WTC11 (cell line): ENCODE measurements around the gene CDIPT. TPM values are rescaled to one million over a fixed set of nuclear protein-coding genes. Genes with fewer than 3 reads are reported as not detected.

Experiments used
- ATAC-seq: fragments of 200-7000 bp; cut with Tn5 transposase; 2 replicates; pipeline ENCODE4 v1.10.0; 2021; ENCODE audit warnings: mild to moderate bottlenecking, moderate library complexity
- CTCF ChIA-PET: fragments of 300-600 bp; sonication (Branson Sonifier 250); formaldehyde crosslinking; loops from one replicate; lab custom pipeline; 2021; ENCODE audit warnings: antibody characterized with exemption; lab: Charles Lee
- POLR2A ChIA-PET: fragments of 350-600 bp; sonication (Branson Sonifier 250); formaldehyde crosslinking; loops from one replicate; lab custom pipeline; 2021; ENCODE audit warnings: antibody characterized with exemption; lab: Charles Lee
- DNase-seq: peaks from one replicate; pipeline ENCODE4 v3.0.0; 2021; ENCODE audit warnings: low spot score
- H3K27ac Mint-ChIP-seq: 2 replicates; pipeline ENCODE4 v1.8.0; 2021; ENCODE audit warnings: mixed read lengths
- H3K27me3 Mint-ChIP-seq: 2 replicates; pipeline ENCODE4 v1.8.0; 2021; ENCODE audit warnings: low read depth, mild to moderate bottlenecking, moderate library complexity, mixed read lengths
- H3K36me3 Mint-ChIP-seq: 2 replicates; pipeline ENCODE4 v1.8.0; 2021; ENCODE audit warnings: mixed read lengths
- H3K4me1 Mint-ChIP-seq: 2 replicates; pipeline ENCODE4 v1.8.0; 2022; ENCODE audit warnings: mixed read lengths
- H3K4me3 Mint-ChIP-seq: 2 replicates; pipeline ENCODE4 v1.8.0; 2021; ENCODE audit warnings: mild to moderate bottlenecking, moderate library complexity, mixed read lengths
- H3K9me3 Mint-ChIP-seq: 2 replicates; pipeline ENCODE4 v1.8.0; 2021; ENCODE audit warnings: mixed read lengths
- CREB1 ChIP-seq: sonication (generic); formaldehyde crosslinking; IDR thresholded peaks from 2 replicates; pipeline ENCODE4 v1.8.0; 2023; ENCODE audit warnings: mild to moderate bottlenecking, missing genetic modification reagents
- CTCF ChIP-seq: fragments of 200-600 bp; IDR thresholded peaks from 2 replicates; pipeline ENCODE4 v1.8.0; 2022; ENCODE audit warnings: antibody characterized with exemption
- ELF4 ChIP-seq: sonication (generic); formaldehyde crosslinking; IDR thresholded peaks from 2 replicates; pipeline ENCODE4 v1.8.1; 2022; ENCODE audit warnings: low read depth, mild to moderate bottlenecking, moderate library complexity, missing genetic modification reagents
- ERG ChIP-seq: fragments of 250-450 bp; sonication (Bioruptor Pico); IDR thresholded peaks from 2 replicates; pipeline ENCODE4 v1.8.0; 2021; ENCODE audit warnings: mild to moderate bottlenecking
- GABPB1 ChIP-seq: sonication (generic); formaldehyde crosslinking; IDR thresholded peaks from 2 replicates; pipeline ENCODE4 v1.8.1; 2023; ENCODE audit warnings: mild to moderate bottlenecking, missing genetic modification reagents
- JUN ChIP-seq: sonication (generic); formaldehyde crosslinking; IDR thresholded peaks from 2 replicates; pipeline ENCODE4 v1.8.0; 2023; ENCODE audit warnings: mild to moderate bottlenecking, missing genetic modification reagents
- MAX ChIP-seq: sonication (generic); formaldehyde crosslinking; IDR thresholded peaks from 2 replicates; pipeline ENCODE4 v1.8.0; 2022; ENCODE audit warnings: mild to moderate bottlenecking, missing genetic modification reagents
- MXD4 ChIP-seq: fragments of 250-450 bp; sonication (Bioruptor Pico); IDR thresholded peaks from 2 replicates; pipeline ENCODE4 v1.8.0; 2021; ENCODE audit warnings: mild to moderate bottlenecking, moderate library complexity, borderline replicate concordance
- NR3C1 ChIP-seq: sonication (generic); formaldehyde crosslinking; conservative IDR thresholded peaks from 2 replicates; pipeline ENCODE4 v1.8.1; 2023; ENCODE audit warnings: low read depth, mild to moderate bottlenecking, missing genetic modification reagents
- PREB ChIP-seq: sonication (generic); formaldehyde crosslinking; IDR thresholded peaks from 2 replicates; pipeline ENCODE4 v1.8.1; 2022; ENCODE audit warnings: mild to moderate bottlenecking, missing genetic modification reagents, moderate library complexity, borderline replicate concordance
- PRRX2 ChIP-seq: fragments of 250-450 bp; sonication (Bioruptor Pico); IDR thresholded peaks from 2 replicates; pipeline ENCODE4 v1.8.0; 2021; ENCODE audit warnings: mild to moderate bottlenecking
- SMAD3 ChIP-seq: sonication (generic); formaldehyde crosslinking; IDR thresholded peaks from 2 replicates; pipeline ENCODE4 v1.8.0; 2022; ENCODE audit warnings: missing genetic modification reagents, mild to moderate bottlenecking, borderline replicate concordance
- SOX15 ChIP-seq: fragments of 250-450 bp; sonication (Bioruptor Pico); IDR thresholded peaks from 2 replicates; pipeline ENCODE4 v1.9.0; 2021; ENCODE audit warnings: mild to moderate bottlenecking
- TP53 ChIP-seq: sonication (generic); formaldehyde crosslinking; IDR thresholded peaks from 2 replicates; pipeline ENCODE4 v1.8.1; 2023; ENCODE audit warnings: mild to moderate bottlenecking, missing genetic modification reagents
- ZBTB21 ChIP-seq: sonication (generic); formaldehyde crosslinking; IDR thresholded peaks from 2 replicates; pipeline ENCODE4 v1.8.1; 2023; ENCODE audit warnings: mild to moderate bottlenecking, missing genetic modification reagents, borderline replicate concordance
- ZNF121 ChIP-seq: sonication (generic); formaldehyde crosslinking; IDR thresholded peaks from 2 replicates; pipeline ENCODE4 v1.8.0; 2023; ENCODE audit warnings: missing genetic modification reagents
- ZNF263 ChIP-seq: sonication (generic); formaldehyde crosslinking; IDR thresholded peaks from 2 replicates; pipeline ENCODE4 v1.8.1; 2022; ENCODE audit warnings: low read depth, mild to moderate bottlenecking, moderate library complexity, missing genetic modification reagents
- ZNF416 ChIP-seq: fragments of 250-450 bp; sonication (Bioruptor Pico); IDR thresholded peaks from 2 replicates; pipeline ENCODE4 v1.9.0; 2021; ENCODE audit warnings: mild to moderate bottlenecking, inconsistent platforms
- ZNF425 ChIP-seq: fragments of 250-450 bp; sonication (Bioruptor Pico); conservative IDR thresholded peaks from 2 replicates; pipeline ENCODE4 v1.9.0; 2021; ENCODE audit warnings: mild to moderate bottlenecking
- ZNF671 ChIP-seq: fragments of 250-450 bp; sonication (Bioruptor Pico); IDR thresholded peaks from 2 replicates; pipeline ENCODE4 v1.8.0; 2021; ENCODE audit warnings: mild to moderate bottlenecking
- total RNA-seq: library from RNA; stranded (reverse); gene quantifications from 3 replicates; pipeline ENCODE4 v1.2.3, GENCODE V29; 2021

The CDIPT gene
- total RNA-seq, 1 experiment from 2014 or later, result 71.7 TPM

- CTCF ChIA-PET, result no interaction called here
- H3K27me3 Mint-ChIP-seq, result no peaks in the 10 kb centered on the region
Measured at GRCh38 chr16:29904947-29905346, 41.9 kb upstream of the CDIPT start.

More at GRCh38 chr16:29904947-29905346, 41.9 kb upstream of the CDIPT start:
- POLR2A ChIA-PET, result interaction anchor here (0.7 kb wide), 1 partner anchor 209 kb away, joined by 10 read pairs; no protein-coding TSS in a partner anchor
- TF ChIP-seq SOX15 (CRISPR knock-in tag), result no peak
- TF ChIP-seq ZNF671 (CRISPR knock-in tag), result no peak
- TF ChIP-seq ZBTB21, result no peak
- no peak for TF ChIP-seq ZNF121 (CRISPR knock-in tag)
- TF ChIP-seq CREB1, result no peak
- TF ChIP-seq PRRX2 (CRISPR knock-in tag), result no peak
- no peak for TF ChIP-seq NR3C1
- no peak for TF ChIP-seq MXD4 (CRISPR knock-in tag)
- TF ChIP-seq TP53, result no peak
- no peak for TF ChIP-seq ELF4 (CRISPR knock-in tag)
- TF ChIP-seq ERG (CRISPR knock-in tag), result no peak
- no peak for TF ChIP-seq JUN
- no peak for TF ChIP-seq ZNF425 (CRISPR knock-in tag)
- TF ChIP-seq ZNF263 (CRISPR knock-in tag), result no peak
- no peak for TF ChIP-seq SMAD3
- TF ChIP-seq ZNF416 (CRISPR knock-in tag), result no peak
- TF ChIP-seq CTCF, result no peak
- TF ChIP-seq MAX (CRISPR knock-in tag), result no peak
- no peak for TF ChIP-seq PREB (CRISPR knock-in tag)
- TF ChIP-seq GABPB1 (CRISPR knock-in tag), result no peak
- H3K27ac Mint-ChIP-seq, result no peak overlapping the region; the same call in 1 of the 2 replicates
- peaks cover 4% of the 10 kb centered on the region; the same call in 1 of the 2 replicates for H3K36me3 Mint-ChIP-seq
- peaks cover 17% of the 10 kb centered on the region for H3K4me1 Mint-ChIP-seq
- no peak for DNase-seq
- no peak overlapping the region for H3K4me3 Mint-ChIP-seq
- H3K9me3 Mint-ChIP-seq, result no peaks in the 10 kb centered on the region
- ATAC-seq, result no peak
